H1 (cell line): Measurements from ENCODE around the gene SLC24A4. TPM values are rescaled to one million over a fixed set of nuclear protein-coding genes. Genes with fewer than 3 reads are reported as not detected.

Experiments used
- CTCF ChIA-PET: fragments of 300-600 bp; sonication (Branson Sonifier 250); formaldehyde crosslinking; loops from one replicate; lab custom pipeline; 2021; ENCODE audit not compliant: partially characterized antibody; lab: Charles Lee
- POLR2A ChIA-PET: fragments of 300-600 bp; sonication (Branson Sonifier 250); formaldehyde crosslinking; loops from one replicate; lab custom pipeline; 2021; ENCODE audit warnings: inconsistent platforms; ENCODE audit not compliant: partially characterized antibody; lab: Charles Lee
- DNase-seq, 2 experiments: peaks; one replicate each; pipeline versions ENCODE4 v3.0.0 to v3.0.0-alpha.2; 2010 to 2022; ENCODE audit warnings: low spot score in 2 of 2, low read depth in 1 of 2, mixed read lengths in 1 of 2
- FAIRE-seq: peaks from 2 replicates; lab custom pipeline; 2011; peaks lifted over from hg19 to GRCh38; lab: Jason Lieb, UNC
- H2AFZ ChIP-seq: 2 replicates; pipeline ENCODE4 v1.8.1; 2012; ENCODE audit warnings: low read length, inconsistent platforms
- H2AK5ac ChIP-seq: 2 replicates; pipeline ENCODE4 v1.6.1; 2013; ENCODE audit warnings: low read depth, low read length
- H2BK120ac ChIP-seq: replicated peaks from 2 replicates; pipeline ENCODE3; 2013; ENCODE audit warnings: low read depth, low read length, inconsistent platforms
- H2BK12ac ChIP-seq: 2 replicates; pipeline ENCODE4 v1.6.1; 2013; ENCODE audit warnings: low read depth, low read length
- H2BK15ac ChIP-seq: 2 replicates; pipeline ENCODE4 v1.6.1; 2013; ENCODE audit warnings: low read length
- H2BK20ac ChIP-seq: 2 replicates; pipeline ENCODE4 v1.6.1; 2013; ENCODE audit warnings: low read length
- H2BK5ac ChIP-seq: 2 replicates; pipeline ENCODE4 v1.6.1; 2013; ENCODE audit warnings: low read depth, low read length
- H3K14ac ChIP-seq: 2 replicates; pipeline ENCODE4 v1.6.1; 2013; ENCODE audit warnings: inconsistent platforms; ENCODE audit not compliant: insufficient read length
- H3K18ac ChIP-seq: 2 replicates; pipeline ENCODE4 v1.6.1; 2013; ENCODE audit warnings: low read length; ENCODE audit errors: extremely low read depth
- H3K23ac ChIP-seq: 2 replicates; pipeline ENCODE4 v1.6.1; 2013; ENCODE audit warnings: inconsistent platforms; ENCODE audit not compliant: insufficient read length
- H3K23me2 ChIP-seq: 2 replicates; pipeline ENCODE4 v1.6.1; 2013; ENCODE audit warnings: low read depth, low read length
- H3K27ac ChIP-seq: 2 replicates; pipeline ENCODE4 v1.6.1; 2011; ENCODE audit warnings: low read depth, low read length, inconsistent platforms
- H3K27me3 ChIP-seq, 4 experiments: replicated peaks in 1 of 4; 1 replicate in 1 of 4; 2 replicates in 3 of 4; pipeline versions ENCODE4 v1.6.1 to v1.8.1; 2011 to 2013; ENCODE audit warnings: low read length in 3 of 4, mild to moderate bottlenecking in 3 of 4, inconsistent platforms in 2 of 4, mixed read lengths in 2 of 4, moderate library complexity in 1 of 4; ENCODE audit not compliant: control insufficient read depth in 3 of 4, insufficient read depth in 3 of 4; ENCODE audit errors: extremely low read depth in 1 of 4
- H3K36me3 ChIP-seq, 4 experiments: 2 replicates each; pipeline versions ENCODE4 v1.6.1 to v1.8.1; 2011 to 2013; ENCODE audit warnings: mild to moderate bottlenecking in 4 of 4, low read length in 3 of 4, moderate library complexity in 2 of 4, control low read depth in 1 of 4, inconsistent platforms in 1 of 4; ENCODE audit not compliant: insufficient read depth in 4 of 4, control insufficient read depth in 2 of 4
- H3K4ac ChIP-seq: replicated peaks from 2 replicates; pipeline ENCODE3; 2013; ENCODE audit warnings: low read length, low read depth, mixed read lengths, inconsistent platforms; ENCODE audit not compliant: insufficient read length
- H3K4me1 ChIP-seq, 4 experiments: replicated peaks in 1 of 4; 1 replicate in 1 of 4; 2 replicates in 3 of 4; pipeline versions ENCODE4 v1.6.1 to v1.8.1; 2011 to 2013; ENCODE audit warnings: low read length in 3 of 4, inconsistent platforms in 2 of 4, mixed read lengths in 1 of 4; ENCODE audit not compliant: insufficient read depth in 4 of 4, control insufficient read depth in 3 of 4
- H3K4me2 ChIP-seq, 2 experiments: 2 replicates each; pipeline versions ENCODE4 v1.6.1 to v1.8.1; 2011 to 2013; ENCODE audit warnings: low read depth in 2 of 2, low read length in 2 of 2, control low read depth in 1 of 2, inconsistent platforms in 1 of 2, mild to moderate bottlenecking in 1 of 2; ENCODE audit not compliant: insufficient read depth in 1 of 2
- H3K4me3 ChIP-seq, 4 experiments: fragments of 200-600, 300-600 bp in 1 of 4; sonication (generic), shearing (Covaris generic), sonication (Bioruptor Twin) in 1 of 4; 2 replicates each; pipeline versions ENCODE4 v1.5.1 to v1.8.1; 2011 to 2016; ENCODE audit warnings: low read length in 4 of 4, low read depth in 3 of 4, control low read depth in 2 of 4, inconsistent platforms in 2 of 4, mild to moderate bottlenecking in 2 of 4, mixed read lengths in 1 of 4, moderate library complexity in 1 of 4; ENCODE audit not compliant: insufficient read depth in 2 of 4; ENCODE audit errors: extremely low read depth in 1 of 4
- H3K56ac ChIP-seq: replicated peaks from 2 replicates; pipeline ENCODE3; 2013; ENCODE audit warnings: low read depth, mild to moderate bottlenecking, mixed read lengths, low read length, inconsistent platforms; ENCODE audit not compliant: insufficient read length
- H3K79me1 ChIP-seq: 2 replicates; pipeline ENCODE4 v1.6.1; 2013; ENCODE audit warnings: low read depth, low read length, control low read depth
- H3K79me2 ChIP-seq, 2 experiments: 2 replicates each; pipeline versions ENCODE4 v1.6.1 to v1.8.1; 2012 to 2013; ENCODE audit warnings: low read length in 2 of 2, mild to moderate bottlenecking in 2 of 2, inconsistent platforms in 1 of 2; ENCODE audit not compliant: insufficient read depth in 2 of 2, control insufficient read depth in 1 of 2
- H3K9ac ChIP-seq, 4 experiments: replicated peaks in 1 of 4; 1 replicate in 1 of 4; 2 replicates in 3 of 4; pipeline versions ENCODE4 v1.6.1 to v1.8.1; 2011 to 2013; ENCODE audit warnings: low read depth in 3 of 4, low read length in 3 of 4, control low read depth in 2 of 4, mild to moderate bottlenecking in 2 of 4, moderate library complexity in 2 of 4, inconsistent platforms in 1 of 4; ENCODE audit errors: extremely low read depth in 1 of 4
- H3K9me3 ChIP-seq, 2 experiments: 2 replicates each; pipeline versions ENCODE4 v1.6.1 to v1.8.1; 2012 to 2013; ENCODE audit warnings: mild to moderate bottlenecking in 2 of 2, moderate library complexity in 2 of 2, control low read depth in 1 of 2, inconsistent platforms in 1 of 2, low read depth in 1 of 2, low read length in 1 of 2, mixed read lengths in 1 of 2; ENCODE audit not compliant: insufficient read depth in 2 of 2
- H4K20me1 ChIP-seq, 2 experiments: replicated peaks in 1 of 2; 2 replicates each; pipeline versions ENCODE3 to v1.8.1; 2011 to 2013; ENCODE audit warnings: inconsistent platforms in 2 of 2, low read length in 2 of 2, mild to moderate bottlenecking in 1 of 2; ENCODE audit not compliant: insufficient read depth in 2 of 2, control insufficient read depth in 1 of 2
- H4K5ac ChIP-seq: 2 replicates; pipeline ENCODE4 v1.6.1; 2013; ENCODE audit warnings: low read length, low read depth, mixed read lengths, inconsistent platforms; ENCODE audit not compliant: insufficient read length
- H4K8ac ChIP-seq: 2 replicates; pipeline ENCODE4 v1.8.0; 2013; ENCODE audit warnings: mild to moderate bottlenecking, moderate library complexity, low read length, inconsistent platforms; ENCODE audit not compliant: insufficient read depth; ENCODE audit errors: extremely low read depth
- H4K91ac ChIP-seq: replicated peaks from 2 replicates; pipeline ENCODE3; 2013; ENCODE audit warnings: low read length, mixed read lengths, inconsistent platforms; ENCODE audit not compliant: insufficient read length
- ATF2 ChIP-seq: IDR thresholded peaks from 2 replicates; pipeline ENCODE4 v1.6.1; 2012; ENCODE audit warnings: low read length, inconsistent platforms
- CBX5 ChIP-seq: fragments of 300-800, 300-1000 bp; sonication (generic); IDR thresholded peaks from 2 replicates; pipeline ENCODE4 v1.7.1; 2016; ENCODE audit warnings: antibody characterized with exemption, low read length, low read depth
- FOSL1 ChIP-seq: IDR thresholded peaks from 2 replicates; pipeline ENCODE4 v1.6.1; 2011; ENCODE audit warnings: mild to moderate bottlenecking, low read depth, low read length, moderate library complexity; ENCODE audit not compliant: insufficient read depth
- JUN ChIP-seq: IDR thresholded peaks from 2 replicates; pipeline ENCODE4 v1.6.1; 2011; ENCODE audit warnings: low read depth, mild to moderate bottlenecking, improper control_type of control experiment, low read length
- RBBP5 ChIP-seq: IDR thresholded peaks from 2 replicates; pipeline ENCODE4 v1.7.1; 2012; ENCODE audit warnings: low read depth, mild to moderate bottlenecking, inconsistent platforms, low read length, moderate library complexity, borderline replicate concordance
- RFX5 ChIP-seq: IDR thresholded peaks from 2 replicates; pipeline ENCODE4 v1.6.1; 2011; ENCODE audit warnings: low read depth, low read length, improper control_type of control experiment, borderline replicate concordance
- SP1 ChIP-seq: IDR thresholded peaks from 2 replicates; pipeline ENCODE4 v1.6.1; 2011; ENCODE audit warnings: low read depth, low read length
- SRF ChIP-seq: IDR thresholded peaks from 2 replicates; pipeline ENCODE4 v1.6.1; 2011; ENCODE audit warnings: mild to moderate bottlenecking, low read depth, low read length, moderate library complexity
- TCF12 ChIP-seq: IDR thresholded peaks from 2 replicates; pipeline ENCODE4 v1.6.1; 2011; ENCODE audit warnings: low read depth, mild to moderate bottlenecking, low read length
- WGBS, 2 experiments: shearing (Covaris generic) in 1 of 2; methylation state at CpG; one replicate each; pipeline versions ENCODE4 v1.1.6 to v1.1.7; 2013 to 2015; ENCODE audit warnings: low lambda C conversion rate in 2 of 2, mixed read lengths in 2 of 2, inconsistent platforms in 1 of 2, low coverage in 1 of 2, missing lambda C conversion rate in 1 of 2; ENCODE audit not compliant: insufficient replicate concordance in 2 of 2, insufficient coverage in 1 of 2, insufficient read length in 1 of 2; ENCODE audit errors: extremely low coverage in 1 of 2, missing lambda C conversion rate in 1 of 2; 5-methylcytosine and 5-hydroxymethylcytosine counted together
- polyA plus RNA-seq, 7 experiments: library from polyadenylated mRNA; depleted of rRNA in 3 of 7; stranded (reverse) in 5 of 7; unstranded in 2 of 7; fragments of >200 nt in 5 of 7; fragments of 200-250 nt in 2 of 7; gene quantifications; 1 replicate in 5 of 7; 2 replicates in 1 of 7; 4 replicates in 1 of 7; pipeline versions ENCODE4 v1.2.1 to v1.2.3, GENCODE V29; 2011 to 2013; ENCODE audit warnings: missing spikeins in 2 of 7, mixed read lengths in 2 of 7
- total RNA-seq: library from RNA; stranded (reverse); fragmentation: NEBNext Ultra II Directional; extraction: Animal tissue kit (Norgen Biotek cat#: 25700); gene quantifications from 2 replicates; pipeline ENCODE4 v1.2.1, GENCODE V29; 2021

SLC24A4 gene
- total and polyA plus RNA-seq, 2 of the 8 experiments (the other 6 are each of a cell fraction or from before 2014, with no cell fraction given): 0.27 to 0.89 TPM

- H4K91ac ChIP-seq: no peak overlapping the region
- H3K4me2 ChIP-seq: no peak overlapping the region
- no peak overlapping the region for H3K18ac ChIP-seq
- H2BK20ac ChIP-seq: no peak overlapping the region
- ChIA-PET POLR2A (interaction anchor here (0.6 kb wide), 1 partner anchor 64 kb away, joined by 3 read pairs; no protein-coding TSS in a partner anchor), CTCF (interaction anchor here (0.5 to 6.1 kb wide), 19 partner anchors 8 to 1588 kb away, joined by 3 to 59 read pairs (median 4); partner anchors contain the start of gene SLC24A4)
- no peak overlapping the region for H3K4me3 ChIP-seq
- H3K27ac ChIP-seq: no peak overlapping the region
- no peak overlapping the region for H3K9ac ChIP-seq
- no peak overlapping the region for H3K14ac ChIP-seq
- H3K56ac ChIP-seq: no peak overlapping the region
- WGBS, 2 experiments: 93% methylated on average over 3 of the region's 3 CpGs; no CpG with 5 or more reads in 1 of the 2 experiments
- no peaks in the 10 kb centered on the region for H3K79me1 ChIP-seq
- no peaks in the 10 kb centered on the region for H3K9me3 ChIP-seq
- H4K20me1 ChIP-seq: no peaks in the 10 kb centered on the region
- no peak overlapping the region for H4K8ac ChIP-seq
- no peak overlapping the region for H3K4ac ChIP-seq
- FAIRE-seq (no peak), DNase-seq (no peak)
- H3K23ac ChIP-seq: no peak overlapping the region
- H2AK5ac ChIP-seq: no peak overlapping the region
- H3K27me3 ChIP-seq: no peaks in the 10 kb centered on the region
- H3K4me1 ChIP-seq: no peaks in the 10 kb centered on the region
- H3K36me3 ChIP-seq: no peaks in the 10 kb centered on the region
- no peak overlapping the region for H4K5ac ChIP-seq
- no peaks in the 10 kb centered on the region for H3K79me2 ChIP-seq
- H2BK120ac ChIP-seq: no peak overlapping the region
- H3K23me2 ChIP-seq: no peaks in the 10 kb centered on the region; the same call in 1 of the 2 replicates
- H2BK12ac ChIP-seq: no peak overlapping the region
- H2BK5ac ChIP-seq: no peak overlapping the region
- H2BK15ac ChIP-seq: no peak overlapping the region
- no peak overlapping the region for H2AFZ ChIP-seq
- TF ChIP-seq CBX5: no peak
- no peak for TF ChIP-seq SP1
- TF ChIP-seq ATF2: no peak
- TF ChIP-seq FOSL1: no peak
- TF ChIP-seq RFX5: no peak
- TF ChIP-seq TCF12: no peak
- TF ChIP-seq SRF: no peak
- no peak for TF ChIP-seq RBBP5
- no peak for TF ChIP-seq JUN
Measured at GRCh38 chr14:92353447-92353846, 30.5 kb downstream of the SLC24A4 start.
